ENCODE data around the gene NACA2. TPM values are rescaled to one million over a fixed set of nuclear protein-coding genes. Genes with fewer than 3 reads are reported as not detected.

Gene NACA2
- not detected in 2 replicates for total RNA-seq

GRCh38 chr17:61591018-61591417, at the start of gene NACA2:
Gene NACA2, minus strand, starts transcription at chr17:61591219. Its CDS starts 39 bp downstream, at chr17:61591180.

Other genes starting within 250 kb of the NACA2 start
- 38.9 and 324 TPM in 2 replicates for gene TBX2, start 191.4 kb downstream of the NACA2 start, total RNA-seq
- 2.7 and 67.6 TPM in 2 replicates for gene TBX4, start 138.8 kb downstream of the NACA2 start, total RNA-seq